Sigmoid colon (tissue), 7 donors: ENCODE results near the gene STRADA. TPM values are rescaled to one million over a fixed set of nuclear protein-coding genes. Genes with fewer than 3 reads are reported as not detected.

Experiments used
- DNase-seq: peaks from one replicate; pipeline ENCODE4 v3.0.0-alpha.2; 2019
- H3K27ac ChIP-seq, 4 donors: fragments of 200-600 bp; sonication (generic); one replicate each; pipeline ENCODE4 v1.5.1; 2016 to 2019; ENCODE audit warnings: mild to moderate bottlenecking in 1 of 4
- H3K27me3 ChIP-seq, 3 donors: fragments of 200-600 bp; sonication (generic); one replicate each; pipeline ENCODE4 v1.5.1; 2019; ENCODE audit warnings: mild to moderate bottlenecking in 1 of 3
- H3K36me3 ChIP-seq, 4 donors: fragments of 200-600 bp; sonication (generic); one replicate each; pipeline ENCODE4 v1.5.1; 2016 to 2019
- H3K4me1 ChIP-seq, 4 donors: fragments of 200-600 bp; sonication (generic); one replicate each; pipeline ENCODE4 v1.5.1; 2017 to 2019
- H3K4me3 ChIP-seq, 4 donors: fragments of 200-600 bp; sonication (generic); one replicate each; pipeline ENCODE4 v1.5.1; 2017 to 2019; ENCODE audit warnings: mild to moderate bottlenecking in 2 of 4, moderate library complexity in 1 of 4
- H3K9me3 ChIP-seq, 4 donors: fragments of 200-600 bp in 3 of 4; sonication (generic) in 3 of 4; one replicate each; pipeline versions ENCODE4 v1.5.1 to v1.6.1; 2013 to 2019
- CTCF ChIP-seq, 4 experiments: fragments of 450-650 bp in 3 of 4; fragments of 200-600 bp in 1 of 4; IDR thresholded peaks; one replicate each; pipeline ENCODE4 v1.5.1; 2016 to 2019; ENCODE audit warnings: antibody characterized with exemption in 4 of 4, mild to moderate bottlenecking in 3 of 4, moderate library complexity in 2 of 4
- EP300 ChIP-seq, 4 donors: sonication (generic); formaldehyde crosslinking; IDR thresholded peaks; one replicate each; pipeline ENCODE4 v1.6.1; 2017; ENCODE audit warnings: antibody characterized with exemption in 4 of 4
- POLR2A ChIP-seq, 2 donors: fragments of 450-650 bp; IDR thresholded peaks; one replicate each; pipeline ENCODE4 v1.6.1; 2016; ENCODE audit warnings: antibody characterized with exemption in 2 of 2, mild to moderate bottlenecking in 2 of 2, moderate library complexity in 2 of 2
- POLR2AphosphoS5 ChIP-seq, 4 donors: sonication (generic); formaldehyde crosslinking; IDR thresholded peaks; one replicate each; pipeline ENCODE4 v1.6.1; 2017; ENCODE audit warnings: antibody characterized with exemption in 4 of 4
- WGBS, 2 donors: extraction: QIAGEN DNeasy Blood & Tissue Kit; methylation state at CpG; one replicate each; pipeline ENCODE4 v1.1.7; 2013; 5-methylcytosine and 5-hydroxymethylcytosine counted together
- intact Hi-C: fragments of 100-400 bp; cut with DNase I; formaldehyde crosslinking; loops from one replicate; pipeline ENCODE4 v1.15.1; 2023
- polyA plus RNA-seq, 3 donors: library from polyadenylated mRNA; stranded (reverse); fragments of 200-250 nt; gene quantifications; one replicate each; pipeline ENCODE4 v1.2.3, GENCODE V29; 2013
- total RNA-seq, 4 donors: library from RNA; depleted of rRNA; stranded (reverse); fragments of >200 nt; gene quantifications; one replicate each; pipeline ENCODE4 v1.1.0, GENCODE V29; 2016
- donor health status: healthy with polysubstance abuse.
- donor health status: Bipolar disorder and iron deficiency.
- donor health status: healthy.

Gene STRADA
- total and polyA plus RNA-seq, 7 donors: 7.2 to 45.1 (median 20.0) TPM

GRCh38 chr17:63753215-63753614 lies 11.6 kb upstream of the STRADA start:
- Histone ChIP-seq H3K36me3 (peaks cover 3 to 98% (median 43%) of the 10 kb centered on the region in 4 donors), H3K9me3 (no peaks in the 10 kb centered on the region), H3K27me3 (no peaks in the 10 kb centered on the region), H3K4me1 (no peaks in the 10 kb centered on the region), H3K27ac (no peak overlapping the region), H3K4me3 (no peak overlapping the region)
- TF ChIP-seq EP300 (IDR thresholded peaks at IDR 0.05): no peak
- intact Hi-C loops: no loop called here
- no peak for DNase-seq
- 72 to 91% methylated on average over 1 of the region's 1 CpG for WGBS, 2 donors

GRCh38 chr17:63752707-63753106 lies 11.1 kb upstream of the STRADA start:
- no peaks in the 10 kb centered on the region for H3K4me1 ChIP-seq
- no peaks in the 10 kb centered on the region for H3K9me3 ChIP-seq
- no peak overlapping the region for H3K27ac ChIP-seq
- H3K36me3 ChIP-seq: peaks cover 3 to 98% (median 45%) of the 10 kb centered on the region in 4 donors
- intact Hi-C loops: no loop called here
- TF ChIP-seq EP300 (IDR thresholded peaks at IDR 0.05): no peak
- no peak for TF ChIP-seq POLR2A (IDR thresholded peaks at IDR 0.05)
- TF ChIP-seq CTCF (IDR thresholded peaks at IDR 0.05): no peak
- no peak for TF ChIP-seq POLR2AphosphoS5 (IDR thresholded peaks at IDR 0.05)
- DNase-seq: no peak
- H3K4me3 ChIP-seq: no peak overlapping the region
- H3K27me3 ChIP-seq: no peaks in the 10 kb centered on the region
- 71 to 86% methylated on average over 1 of the region's 1 CpG for WGBS, 2 donors

GRCh38 chr17:63751806-63752205 lies 10.2 kb upstream of the STRADA start:
- Histone ChIP-seq H3K4me3 (no peak overlapping the region), H3K27me3 (no peaks in the 10 kb centered on the region), H3K9me3 (no peaks in the 10 kb centered on the region), H3K4me1 (no peaks in the 10 kb centered on the region), H3K27ac (no peak overlapping the region), H3K36me3 (peaks cover 3 to 100% (median 44%) of the 10 kb centered on the region in 4 donors)
- WGBS, 2 donors: 40 to 76% methylated on average over 8 of the region's 8 CpGs
- TF ChIP-seq CTCF (IDR thresholded peaks at IDR 0.05) (no peak), POLR2A (IDR thresholded peaks at IDR 0.05) (no peak), EP300 (IDR thresholded peaks at IDR 0.05) (no peak), POLR2AphosphoS5 (IDR thresholded peaks at IDR 0.05) (no peak)
- no peak for DNase-seq
- intact Hi-C loops: no loop called here

- DNase-seq: no peak
- Histone ChIP-seq H3K4me1 (peaks cover 0 to 20% (median 13%) of the 10 kb centered on the region in 4 donors), H3K27ac (peak overlapping the region; percentile 91 to 97 (median 95)), H3K4me3 (peak overlapping the region; percentile 58 to 96 (median 74)), H3K27me3 (no peaks in the 10 kb centered on the region), H3K9me3 (no peaks in the 10 kb centered on the region), H3K36me3 (peaks cover 0 to 14% (median 0%) of the 10 kb centered on the region in 4 donors)
- WGBS, 2 donors: 0% methylated on average over 14 of the region's 14 CpGs
- TF ChIP-seq POLR2A (IDR thresholded peaks at IDR 0.05) (no peak), POLR2AphosphoS5 (IDR thresholded peaks at IDR 0.05) (no peak), EP300 (IDR thresholded peaks at IDR 0.05) (no peak), CTCF (IDR thresholded peaks at IDR 0.05) (no peak)
- intact Hi-C loops: loop anchor here (2.0 to 5.0 kb wide), 2 partner anchors 39 to 118 kb away; partner anchors contain the start of genes LIMD2 and MAP3K3
Observed at GRCh38 chr17:63741143-63741407, 524 bp downstream of the STRADA start.

- intact Hi-C loops: loop anchor here (2.0 to 5.0 kb wide), 2 partner anchors 38 to 118 kb away; partner anchors contain the start of genes LIMD2 and MAP3K3
- peaks cover 0 to 20% (median 13%) of the 10 kb centered on the region in 4 donors for H3K4me1 ChIP-seq
- H3K27me3 ChIP-seq: no peaks in the 10 kb centered on the region
- DNase-seq: no peak
- peak overlapping the region; percentile 58 to 96 (median 74) for H3K4me3 ChIP-seq
- H3K27ac ChIP-seq: peak overlapping the region; percentile 91 to 97 (median 95)
- TF ChIP-seq POLR2AphosphoS5 (IDR thresholded peaks at IDR 0.05) (no peak), POLR2A (IDR thresholded peaks at IDR 0.05) (no peak), CTCF (IDR thresholded peaks at IDR 0.05) (no peak), EP300 (IDR thresholded peaks at IDR 0.05) (no peak)
- WGBS, 2 donors: 9 to 29% methylated on average over 12 of the region's 12 CpGs
- H3K9me3 ChIP-seq: no peaks in the 10 kb centered on the region
- H3K36me3 ChIP-seq: peaks cover 0 to 9% (median 0%) of the 10 kb centered on the region in 4 donors
Observed at GRCh38 chr17:63740464-63741142, 996 bp downstream of the STRADA start.
